DND-41 (cell line): ENCODE measurements around the gene KCNMA1.
"Not testable (repeated sequence)": the region's sequence is repeated elsewhere in the genome, so short reads cannot be mapped to it uniquely, and the experiment has no call there.

Source experiments
- ATAC-seq: fragments of 200-7000 bp; cut with Tn5 transposase; 3 replicates; pipeline ENCODE4 v1.9.1; 2021; ENCODE audit warnings: low read depth; ENCODE audit not compliant: insufficient read depth
- DNase-seq: peaks from one replicate; pipeline ENCODE4 v3.0.0-alpha.2; 2020
- H2AFZ ChIP-seq: 2 replicates; pipeline ENCODE4 v1.6.0; 2012; ENCODE audit warnings: low read depth, low read length
- H3K27ac ChIP-seq: 2 replicates; pipeline ENCODE4 v1.5.1; 2012; ENCODE audit warnings: low read length, inconsistent platforms
- H3K27me3 ChIP-seq: fragments of 200-600 bp; sonication (generic); 2 replicates; pipeline ENCODE4 v1.6.0; 2012; ENCODE audit warnings: low read length, mild to moderate bottlenecking, inconsistent platforms; ENCODE audit not compliant: insufficient read depth, poor library complexity
- H3K36me3 ChIP-seq: 2 replicates; pipeline ENCODE4 v1.5.1; 2012; ENCODE audit warnings: low read length, inconsistent platforms; ENCODE audit not compliant: insufficient read depth
- H3K4me1 ChIP-seq: 2 replicates; pipeline ENCODE4 v1.5.1; 2012; ENCODE audit warnings: mild to moderate bottlenecking, low read length; ENCODE audit not compliant: insufficient read depth
- H3K4me2 ChIP-seq: 2 replicates; pipeline ENCODE4 v1.6.0; 2012; ENCODE audit warnings: mild to moderate bottlenecking, moderate library complexity, low read length, inconsistent platforms; ENCODE audit not compliant: insufficient read depth
- H3K4me3 ChIP-seq, 2 experiments: fragments of 200-600 bp in 1 of 2; shearing (Covaris generic) in 1 of 2; 2 replicates each; pipeline ENCODE4 v1.5.1; 2012 to 2016; ENCODE audit warnings: inconsistent platforms in 2 of 2, low read length in 2 of 2, mild to moderate bottlenecking in 2 of 2, low read depth in 1 of 2, moderate library complexity in 1 of 2
- H3K79me2 ChIP-seq: 2 replicates; pipeline ENCODE4 v1.6.0; 2012; ENCODE audit warnings: low read length, inconsistent platforms; ENCODE audit not compliant: insufficient read depth
- H3K9ac ChIP-seq: 2 replicates; pipeline ENCODE4 v1.6.0; 2012; ENCODE audit warnings: low read depth, mild to moderate bottlenecking, inconsistent platforms, low read length, moderate library complexity
- H3K9me3 ChIP-seq: 2 replicates; pipeline ENCODE4 v1.5.1; 2012; ENCODE audit warnings: low read length, moderate library complexity, mild to moderate bottlenecking, inconsistent platforms; ENCODE audit not compliant: insufficient read depth, severe bottlenecking
- H4K20me1 ChIP-seq: 2 replicates; pipeline ENCODE4 v1.6.0; 2012; ENCODE audit warnings: low read length; ENCODE audit not compliant: insufficient read depth
- CTCF ChIP-seq: IDR thresholded peaks from 2 replicates; pipeline ENCODE4 v1.5.1; 2012; ENCODE audit warnings: borderline replicate concordance, low read length, moderate library complexity, mild to moderate bottlenecking; ENCODE audit not compliant: poor library complexity, severe bottlenecking; ENCODE audit errors: extremely low read depth
- EZH2 ChIP-seq: IDR thresholded peaks from 3 replicates; pipeline ENCODE4 v1.6.1; 2012; ENCODE audit warnings: borderline replicate concordance, low read depth, mild to moderate bottlenecking, moderate library complexity, low read length, inconsistent platforms; ENCODE audit not compliant: severe bottlenecking

KCNMA1 gene

DNA sequence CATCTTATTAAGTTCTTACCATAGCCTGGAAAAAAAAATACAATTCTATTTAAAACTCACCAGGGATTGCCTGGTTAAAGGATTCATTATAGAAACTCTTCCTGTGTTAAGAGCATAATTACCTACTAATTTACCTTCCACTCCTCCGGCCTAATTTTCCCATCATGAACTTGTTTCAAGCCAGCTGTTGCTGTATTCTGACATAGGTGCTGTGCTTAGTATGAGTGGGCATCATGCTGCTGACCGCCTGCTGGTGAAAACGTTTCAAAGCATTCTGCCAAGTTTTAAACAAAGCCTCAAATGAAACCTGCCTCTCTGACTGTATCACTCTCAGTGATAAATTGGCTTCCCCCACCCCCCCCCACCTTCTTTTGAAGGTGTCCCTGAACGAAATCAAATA lies 47.8 kb upstream of the KCNMA1 start:
- peaks cover 6% of the 10 kb centered on the region for H3K27me3 ChIP-seq
- no peaks in the 10 kb centered on the region for H4K20me1 ChIP-seq
- no peaks in the 10 kb centered on the region for H3K79me2 ChIP-seq
- H3K36me3 ChIP-seq, result no peaks in the 10 kb centered on the region
- no peak for TF ChIP-seq EZH2
- TF ChIP-seq CTCF, result no peak
- H3K4me3 ChIP-seq, result no peak overlapping the region
- DNase-seq, result no peak
- no peak overlapping the region for H3K9ac ChIP-seq
- no peak overlapping the region for H2AFZ ChIP-seq
- no peak for ATAC-seq
- no peak overlapping the region for H3K4me2 ChIP-seq
- H3K9me3 ChIP-seq, result no peaks in the 10 kb centered on the region
- no peaks in the 10 kb centered on the region for H3K4me1 ChIP-seq
- H3K27ac ChIP-seq, result no peak overlapping the region

DNA sequence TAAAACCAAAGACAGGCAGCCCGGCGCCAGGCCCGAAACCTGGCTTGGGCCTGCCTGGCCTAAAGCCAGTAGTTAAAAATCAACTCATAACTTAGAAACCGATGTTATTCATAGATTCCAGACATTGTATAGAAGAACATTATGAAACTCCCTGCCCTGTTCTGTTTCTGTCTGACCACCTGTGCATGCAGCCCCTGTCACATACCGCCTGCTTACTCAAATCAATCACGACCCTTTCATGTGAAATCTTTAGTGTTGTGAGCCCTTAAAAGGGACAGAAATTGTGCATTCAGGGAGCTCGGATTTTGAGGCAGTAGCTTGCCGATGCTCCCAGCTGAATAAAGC lies 45.5 kb upstream of the KCNMA1 start:
- not testable (repeated sequence) for H3K4me1 ChIP-seq, H3K27ac ChIP-seq, H3K9ac ChIP-seq, H2AFZ ChIP-seq, H3K27me3 ChIP-seq, H3K4me3 ChIP-seq, H4K20me1 ChIP-seq, DNase-seq, H3K79me2 ChIP-seq, H3K4me2 ChIP-seq, ATAC-seq, H3K9me3 ChIP-seq, H3K36me3 ChIP-seq

- ATAC-seq, result no peak
- Histone ChIP-seq H3K79me2 (no peaks in the 10 kb centered on the region), H3K4me1 (no peaks in the 10 kb centered on the region), H3K27ac (no peak overlapping the region), H3K9me3 (no peaks in the 10 kb centered on the region), H3K4me3 (no peak overlapping the region), H3K36me3 (no peaks in the 10 kb centered on the region), H3K9ac (no peak overlapping the region), H3K27me3 (peaks cover 5% of the 10 kb centered on the region), H4K20me1 (no peaks in the 10 kb centered on the region), H3K4me2 (no peak overlapping the region), H2AFZ (no peak overlapping the region)
- TF ChIP-seq CTCF, result no peak
- TF ChIP-seq EZH2, result no peak
- DNase-seq, result no peak
Measured at GRCh38 chr10:77682393-77683087, 44.9 kb upstream of the KCNMA1 start.

GRCh38 chr10:77681839-77682238 lies 44.2 kb upstream of the KCNMA1 start:
- no peaks in the 10 kb centered on the region for H3K36me3 ChIP-seq
- H3K4me2 ChIP-seq, result no peak overlapping the region
- no peak overlapping the region for H3K9ac ChIP-seq
- no peak overlapping the region for H3K4me3 ChIP-seq
- H2AFZ ChIP-seq, result no peak overlapping the region
- no peak for ATAC-seq
- H3K9me3 ChIP-seq, result no peaks in the 10 kb centered on the region
- no peak overlapping the region for H3K27ac ChIP-seq
- H3K79me2 ChIP-seq, result no peaks in the 10 kb centered on the region
- H3K27me3 ChIP-seq, result peaks cover 5% of the 10 kb centered on the region
- H4K20me1 ChIP-seq, result no peaks in the 10 kb centered on the region
- DNase-seq, result no peak
- H3K4me1 ChIP-seq, result no peaks in the 10 kb centered on the region
- no peak for TF ChIP-seq CTCF
- TF ChIP-seq EZH2, result no peak
